ENCODE results near the gene TDRD12.

GRCh38 chr19:32691291-32691951 lies 28.1 kb upstream of the TDRD12 start, which contains the start of gene NUDT19:
- TF ChIP-seq EZH2phosphoT487 (conservative IDR thresholded peaks at IDR 0.05; ENCODE audit: low read length): no peak
- TF ChIP-seq CTCF (IDR thresholded peaks at IDR 0.05; ENCODE audit: insufficient read depth, low read length, poor library complexity, severe bottlenecking): no peak

Data from SU-DHL-6 (cell line).